GM19238 (cell line): ENCODE results near the gene MAT1A.
"Not testable (repeated sequence)": the region's sequence is repeated elsewhere in the genome, so short reads cannot be mapped to it uniquely, and the experiment has no call there.

Experiments used
- DNase-seq: peaks from one replicate; pipeline ENCODE4 v3.0.0; 2011; ENCODE audit warnings: low spot score; ENCODE audit not compliant: insufficient read length

MAT1A gene

DNA sequence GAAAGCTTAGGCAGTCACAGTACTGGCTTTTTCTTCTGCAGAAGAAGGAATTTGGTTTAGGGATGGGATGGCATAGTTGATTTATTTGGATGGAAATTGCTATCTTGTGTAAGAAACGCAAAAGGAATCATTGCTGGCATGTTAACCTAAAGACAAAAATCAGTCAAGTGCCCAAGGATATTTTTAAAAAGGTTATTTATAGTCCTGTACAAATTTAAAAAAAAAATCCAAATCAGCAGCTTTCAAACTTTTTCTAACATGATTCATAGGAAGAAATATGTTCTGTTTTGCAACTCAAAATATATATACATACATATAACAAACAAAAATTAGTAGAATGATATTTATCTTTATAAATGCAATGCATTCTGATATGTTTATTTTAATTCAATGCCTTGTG, 55.6 kb downstream of the MAT1A start:
- DNase-seq, result not testable (repeated sequence)

DNA sequence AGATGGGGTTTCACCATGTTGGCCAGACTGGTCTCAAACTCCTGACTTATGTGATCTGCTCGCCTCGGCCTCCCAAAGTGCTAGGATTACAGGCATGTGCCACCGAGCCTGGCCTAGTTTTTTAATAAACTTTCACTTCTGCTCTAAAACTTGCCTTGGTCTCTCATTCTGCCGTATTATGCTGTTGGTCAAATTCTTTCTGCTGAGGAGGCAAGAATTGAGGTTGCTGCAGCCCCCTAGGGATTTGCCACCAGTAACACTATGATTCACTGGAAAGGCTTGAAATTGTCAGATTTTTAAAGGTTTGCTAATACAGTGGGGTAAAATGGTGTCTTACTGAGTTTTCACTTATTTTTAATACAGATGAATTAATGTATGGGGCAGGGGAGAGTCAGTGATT, 62.7 kb downstream of the MAT1A start:
- DNase-seq, result not testable (repeated sequence)

DNA sequence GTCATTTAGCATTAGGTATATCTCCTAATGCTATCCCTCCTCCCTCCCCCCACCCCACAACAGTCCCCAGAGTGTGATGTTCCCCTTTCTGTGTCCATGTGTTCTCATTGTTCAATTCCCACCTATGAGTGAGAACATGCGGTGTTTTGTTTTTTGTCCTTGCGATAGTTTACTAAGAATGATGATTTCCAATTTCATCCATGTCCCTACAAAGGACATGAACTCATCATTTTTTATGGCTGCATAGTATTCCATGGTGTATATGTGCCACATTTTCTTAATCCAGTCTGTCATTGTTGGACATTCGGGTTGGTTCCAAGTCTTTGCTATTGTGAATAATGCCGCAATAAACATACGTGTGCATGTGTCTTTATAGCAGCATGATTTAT, 66.4 kb downstream of the MAT1A start:
- DNase-seq, result not testable (repeated sequence)
